ENCODE results near the gene LPAR3. TPM values are rescaled to one million over a fixed set of nuclear protein-coding genes. Genes with fewer than 3 reads are reported as not detected.

The LPAR3 gene
- total RNA-seq, 4 donors from 2014 or later: 0.72 TPM; not detected in 3

DNA sequence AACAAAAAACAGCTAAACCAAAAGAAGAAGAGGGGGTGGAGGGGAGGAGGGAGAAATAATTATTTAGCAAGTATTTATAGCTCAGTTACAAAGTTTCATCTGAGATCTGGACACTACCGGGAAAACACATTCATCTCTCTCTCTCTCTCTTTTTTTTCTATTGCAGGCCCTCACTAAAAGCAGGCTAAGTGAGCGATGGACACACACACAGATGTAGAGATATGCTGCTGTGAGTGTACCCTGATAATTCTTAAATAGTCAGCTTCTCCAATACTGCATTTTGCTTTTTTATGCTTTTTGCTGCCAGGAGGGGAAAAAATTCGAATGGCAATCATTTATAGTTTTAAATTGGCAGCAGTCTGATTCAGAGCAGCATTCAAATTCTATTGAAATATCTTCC is 65.0 kb downstream of the LPAR3 start:
- TF ChIP-seq CTCF (IDR thresholded peaks at IDR 0.05): no peak
- ATAC-seq (ENCODE audit: low FRiP score): no peak
- DNase-seq (ENCODE audit: low spot score): no peak

DNA sequence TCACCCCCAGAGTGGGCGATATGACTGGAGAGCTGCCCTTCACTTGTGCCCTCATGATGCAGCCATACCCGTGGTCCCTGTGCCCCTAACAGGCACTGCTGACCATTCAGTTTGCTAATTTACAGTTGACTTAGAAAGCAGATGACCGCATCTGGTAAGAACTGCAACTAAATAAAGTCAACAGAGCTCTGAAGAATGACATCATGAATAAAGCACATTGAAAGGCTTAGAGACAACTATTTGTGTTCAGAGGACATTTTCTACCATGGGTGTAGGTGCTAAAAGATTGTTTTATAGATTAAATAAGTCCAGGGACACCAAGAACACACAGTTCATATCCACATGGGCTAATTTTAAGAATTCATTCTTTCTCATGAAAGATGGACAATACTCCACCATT is 65.5 kb downstream of the LPAR3 start:
- no peak for ATAC-seq (ENCODE audit: low FRiP score)
- TF ChIP-seq CTCF (IDR thresholded peaks at IDR 0.05): no peak
- DNase-seq (ENCODE audit: low spot score): no peak

- TF ChIP-seq CTCF (IDR thresholded peaks at IDR 0.05): no peak
- no peak for DNase-seq (ENCODE audit: low spot score)
- no peak for ATAC-seq (ENCODE audit: low FRiP score)
Measured at GRCh38 chr1:84825161-84825560, 67.8 kb downstream of the LPAR3 start.

- no peak for TF ChIP-seq CTCF (IDR thresholded peaks at IDR 0.05)
Measured at GRCh38 chr1:84823991-84824390, 69.0 kb downstream of the LPAR3 start.

DNA sequence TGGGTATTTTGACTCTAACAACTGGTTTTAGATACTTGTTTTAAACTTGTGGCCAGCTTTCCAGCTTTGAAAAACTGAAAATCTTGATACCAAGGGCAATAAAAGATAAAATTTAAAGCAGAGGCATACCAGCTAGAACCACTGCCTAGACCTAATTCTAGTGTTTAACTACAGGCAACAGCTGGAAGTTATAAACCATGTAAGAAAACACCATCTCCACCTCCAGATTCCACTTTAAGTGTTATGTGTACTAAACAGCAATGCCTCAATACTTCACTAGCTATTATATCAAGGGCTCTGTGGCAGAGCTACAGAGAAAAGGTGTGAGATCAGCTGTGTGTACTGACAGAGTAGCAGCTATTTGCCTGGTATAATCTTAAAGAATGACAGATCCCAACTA is 69.5 kb downstream of the LPAR3 start:
- no peak for ATAC-seq (ENCODE audit: low FRiP score)
- no peak for DNase-seq (ENCODE audit: low spot score)
- TF ChIP-seq CTCF (IDR thresholded peaks at IDR 0.05): no peak

More at GRCh38 chr1:84823991-84824390, 69.0 kb downstream of the LPAR3 start:
- DNase-seq (ENCODE audit: low spot score): no peak
- ATAC-seq (ENCODE audit: low FRiP score): no peak

DNA sequence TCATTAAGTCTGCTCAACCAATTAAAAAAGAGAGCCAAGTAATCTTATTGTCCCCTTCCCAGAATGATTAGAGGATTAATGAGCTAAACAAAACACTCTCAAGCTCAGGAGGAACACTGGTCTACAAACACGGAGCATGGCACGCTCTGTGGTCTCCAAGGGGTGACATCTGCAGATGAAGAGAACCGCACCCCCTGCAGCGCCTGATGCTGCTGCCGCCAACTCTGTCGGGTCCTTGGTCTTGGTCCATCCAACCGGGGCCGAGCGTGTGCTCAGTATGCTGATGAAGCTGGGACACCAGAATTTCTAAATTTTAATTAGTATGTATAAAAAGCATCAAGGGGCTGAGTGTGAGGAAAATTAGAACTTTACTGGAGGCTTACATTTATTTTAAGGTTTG is 82.7 kb downstream of the LPAR3 start:
- no peak for TF ChIP-seq CTCF (IDR thresholded peaks at IDR 0.05)
- ATAC-seq (ENCODE audit: low FRiP score) (no peak), DNase-seq (ENCODE audit: low spot score) (no peak)

GRCh38 chr1:84809023-84809422 is 84.0 kb downstream of the LPAR3 start:
- TF ChIP-seq CTCF (IDR thresholded peaks at IDR 0.05): no peak
- DNase-seq (ENCODE audit: low spot score) (no peak), ATAC-seq (ENCODE audit: low FRiP score) (no peak)
